ENCODE data around the gene HSPBP1.

DNA sequence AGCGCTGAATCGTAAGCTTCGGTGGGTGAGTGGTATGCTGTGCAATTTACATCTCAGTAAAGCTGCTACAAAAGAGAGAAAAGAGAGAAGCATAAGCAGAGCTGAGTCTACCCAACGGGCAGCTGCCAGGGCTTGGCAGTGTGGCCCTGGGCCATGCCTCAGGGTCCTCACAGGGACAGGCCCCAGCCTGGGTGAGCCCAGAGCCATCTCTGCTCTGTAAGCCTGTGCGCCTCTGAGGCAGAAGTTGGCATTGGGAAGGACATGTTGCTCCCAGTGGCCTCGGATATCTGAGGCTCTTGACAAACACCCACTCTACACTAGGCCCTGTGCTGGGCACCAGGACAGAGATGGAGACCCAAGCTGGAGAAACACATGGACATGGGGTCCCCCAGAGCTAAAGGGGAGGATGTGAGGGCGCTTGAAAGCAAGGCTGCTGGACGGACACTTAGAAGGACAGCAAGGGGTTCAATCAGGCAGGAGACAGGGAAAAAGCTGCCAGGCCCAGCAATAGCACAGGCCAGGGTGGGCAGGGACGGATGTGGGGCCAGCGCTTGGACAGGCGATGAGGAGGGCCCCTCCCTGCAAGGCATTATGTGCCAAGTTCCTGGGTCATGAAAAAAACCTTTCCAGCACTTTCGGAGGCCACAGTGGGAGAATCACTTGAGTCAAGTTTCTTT is 35.8 kb downstream of the HSPBP1 start:
- TF ChIP-seq CTCF (IDR thresholded peaks at IDR 0.05; ENCODE audit: low read length): no peak
- TF ChIP-seq EZH2 (optimal IDR thresholded peaks at IDR 0.05; ENCODE audit: low read depth, low read length): no peak

Data from MM.1S (cell line).